Activated CD4-positive, alpha-beta T cell treated with anti-CD3 and anti-CD28 coated beads for 1 hour (primary cell): Measurements from ENCODE around the gene TMEM50A.
"Not testable (repeated sequence)": the region's sequence is repeated elsewhere in the genome, so short reads cannot be mapped to it uniquely, and the experiment has no call there.

ENCODE experiments used
- DNase-seq: peaks from one replicate; pipeline ENCODE4 v3.0.0-alpha.2; 2020

TMEM50A gene

DNA sequence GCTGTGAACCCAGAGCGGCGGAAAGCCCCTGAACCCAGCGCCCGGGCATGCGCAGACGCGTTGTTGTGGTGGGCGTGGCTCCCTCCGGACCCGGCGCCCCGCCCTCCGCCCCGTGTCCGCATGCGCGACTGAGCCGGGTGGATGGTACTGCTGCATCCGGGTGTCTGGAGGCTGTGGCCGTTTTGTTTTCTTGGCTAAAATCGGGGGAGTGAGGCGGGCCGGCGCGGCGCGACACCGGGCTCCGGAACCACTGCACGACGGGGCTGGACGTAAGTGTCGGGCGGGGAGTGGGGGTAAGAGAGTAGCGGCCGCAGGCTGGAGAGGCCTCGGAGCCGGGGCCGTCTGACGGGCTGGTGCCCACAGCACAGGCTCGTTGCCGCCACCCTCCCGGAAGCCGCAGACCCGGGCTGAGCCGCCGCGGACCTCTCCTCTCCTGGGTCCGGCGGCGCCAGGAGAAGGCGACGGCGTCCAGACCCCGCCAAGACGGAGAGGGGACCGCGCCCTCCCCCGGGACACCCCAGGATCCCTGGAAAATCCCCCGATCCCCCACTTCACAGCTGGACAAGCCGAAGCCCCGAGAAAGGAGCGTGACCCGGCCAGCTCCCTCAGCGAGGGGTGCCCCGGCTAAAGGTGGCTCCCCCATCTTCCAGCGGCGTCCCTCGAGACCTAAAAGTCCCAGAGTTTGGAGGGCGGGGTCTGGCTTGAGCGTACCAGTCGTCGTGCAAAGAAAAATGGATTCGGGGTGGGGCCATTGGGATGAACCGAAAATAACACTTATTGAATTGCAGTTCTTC lies at the start of gene TMEM50A:
Gene TMEM50A, plus strand, starts transcription at position 147 of the 794 bp plus-strand sequence. CDS start 2,153 bp downstream, outside the sequence.
- DNase-seq, result peak; percentile 87

DNA sequence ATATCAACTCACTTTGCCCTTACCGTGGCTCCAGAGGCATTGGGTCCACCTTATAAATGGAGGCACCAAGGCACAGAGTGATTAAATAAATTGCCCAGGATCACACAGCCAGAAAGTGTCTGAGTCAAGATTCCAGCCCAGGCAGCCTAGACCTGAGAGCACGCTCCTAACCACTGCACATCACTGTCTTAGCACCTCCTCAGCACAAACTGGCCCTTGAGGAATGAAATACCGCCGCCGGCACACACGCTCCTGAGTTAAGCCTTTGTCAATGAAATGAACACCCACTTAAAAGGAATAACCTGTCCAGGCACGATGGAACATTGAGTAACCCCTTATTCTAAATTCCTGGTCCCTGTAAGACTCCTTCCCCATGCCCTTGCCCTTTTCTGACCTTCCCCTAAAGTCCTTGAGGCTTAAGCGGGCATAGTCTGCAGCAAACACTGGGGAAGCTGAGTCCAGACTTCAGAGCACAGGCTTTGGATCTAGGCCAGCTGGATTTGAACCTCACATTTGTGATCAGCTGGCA lies 49.5 kb upstream of the TMEM50A start:
- not testable (repeated sequence) for DNase-seq

DNA sequence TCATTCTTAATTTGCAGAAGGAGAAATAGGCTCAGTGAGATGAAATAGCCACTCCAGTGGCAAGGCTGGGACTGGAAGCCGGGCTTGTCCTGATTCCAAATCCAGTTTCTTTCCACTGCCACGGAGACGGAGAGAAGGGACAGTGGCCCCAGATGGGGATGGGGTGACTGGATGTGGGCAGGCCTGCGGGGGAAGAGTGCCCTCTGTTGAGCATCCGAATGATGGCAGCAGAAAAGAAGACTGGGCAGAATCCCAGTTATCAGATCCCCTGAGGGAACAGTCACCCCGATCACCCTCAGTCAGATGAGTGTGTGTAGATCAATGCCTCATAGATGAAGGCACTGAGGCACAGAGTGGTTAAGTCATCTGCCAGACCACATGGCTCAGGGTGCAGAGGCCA lies 48.1 kb upstream of the TMEM50A start:
- not testable (repeated sequence) for DNase-seq

DNA sequence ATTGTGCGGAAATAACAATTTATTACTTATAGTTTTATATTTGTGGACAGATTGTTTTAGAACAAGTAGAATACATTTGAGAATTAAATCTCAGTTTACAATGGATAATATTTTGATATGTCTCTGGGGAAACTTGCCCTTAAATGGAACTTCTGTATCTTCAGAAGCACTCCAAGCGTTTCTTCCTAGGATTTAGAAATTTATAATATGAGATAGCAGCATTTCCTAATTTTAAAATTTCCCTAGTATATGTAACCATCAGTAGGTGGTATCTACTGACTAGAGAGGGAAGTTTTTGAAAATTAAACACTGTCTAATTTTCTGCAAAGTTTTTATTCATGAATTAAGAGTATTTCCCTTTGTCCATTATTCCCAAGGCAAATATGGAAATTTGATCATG lies 44.7 kb upstream of the TMEM50A start:
- DNase-seq, result not testable (repeated sequence)

DNA sequence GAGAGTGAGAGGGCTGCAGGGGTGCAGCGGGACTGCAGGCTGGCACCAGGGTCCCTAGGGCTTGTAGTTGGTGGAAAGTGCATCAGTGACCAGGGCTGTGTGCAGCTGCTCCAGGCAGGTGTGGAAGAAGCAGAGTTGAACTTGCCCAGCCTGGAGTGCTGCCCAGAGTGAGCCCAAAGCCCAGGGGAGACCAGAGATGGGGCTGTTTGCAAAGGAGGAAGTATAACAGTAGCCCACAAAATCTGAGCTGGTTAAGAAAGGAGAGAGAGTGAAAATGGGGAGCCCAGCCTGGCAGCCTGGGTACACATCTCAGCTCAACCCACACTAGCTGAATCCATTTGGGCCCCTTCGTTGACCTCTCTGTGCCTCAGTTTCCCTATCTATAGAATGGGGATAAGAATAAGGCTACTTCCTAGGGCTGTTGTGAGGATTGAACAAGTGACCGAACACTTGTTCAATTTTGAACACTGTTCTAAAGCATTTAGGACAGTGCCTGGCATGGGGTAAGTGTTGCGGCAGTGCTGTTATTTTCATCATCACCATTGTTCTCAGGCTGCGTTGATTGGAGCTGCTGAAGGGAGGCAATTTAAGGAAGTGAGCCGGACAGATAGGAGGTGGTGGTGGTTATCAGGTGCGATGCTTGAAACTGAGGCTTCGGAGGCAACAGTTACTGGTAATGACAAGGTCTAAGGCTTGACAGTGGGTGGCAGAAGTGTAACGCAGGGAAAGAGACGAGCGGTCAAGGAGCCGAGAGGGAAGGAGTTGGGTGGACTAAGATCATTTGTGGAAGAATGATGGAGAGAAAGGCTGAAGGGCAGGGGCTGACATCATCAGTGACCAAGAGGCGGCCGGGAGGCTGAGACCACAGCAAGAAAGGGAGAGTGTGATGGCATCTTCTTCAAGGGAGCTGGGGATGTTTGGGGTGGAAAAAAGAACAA lies 43.0 kb upstream of the TMEM50A start:
- DNase-seq, result not testable (repeated sequence)

DNA sequence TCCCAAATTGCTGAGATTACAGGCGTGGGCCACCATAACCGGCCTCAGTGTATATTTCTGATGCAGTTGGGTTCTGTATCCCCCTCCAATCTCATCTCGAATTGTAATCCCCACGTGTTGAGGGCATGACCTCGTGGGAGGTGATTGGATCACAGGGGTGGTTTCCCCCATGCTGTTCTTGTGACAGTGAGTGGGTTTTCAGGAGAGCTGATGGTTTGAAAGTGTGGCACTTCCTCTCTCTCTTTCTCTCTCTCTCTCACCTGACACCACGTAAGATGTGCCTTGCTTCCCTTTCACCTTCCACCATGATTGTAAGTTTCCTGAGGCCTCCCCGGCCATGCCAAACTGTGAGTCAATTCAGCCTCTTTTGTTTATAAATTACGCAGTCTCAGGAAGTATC lies 41.6 kb upstream of the TMEM50A start:
- not testable (repeated sequence) for DNase-seq

DNA sequence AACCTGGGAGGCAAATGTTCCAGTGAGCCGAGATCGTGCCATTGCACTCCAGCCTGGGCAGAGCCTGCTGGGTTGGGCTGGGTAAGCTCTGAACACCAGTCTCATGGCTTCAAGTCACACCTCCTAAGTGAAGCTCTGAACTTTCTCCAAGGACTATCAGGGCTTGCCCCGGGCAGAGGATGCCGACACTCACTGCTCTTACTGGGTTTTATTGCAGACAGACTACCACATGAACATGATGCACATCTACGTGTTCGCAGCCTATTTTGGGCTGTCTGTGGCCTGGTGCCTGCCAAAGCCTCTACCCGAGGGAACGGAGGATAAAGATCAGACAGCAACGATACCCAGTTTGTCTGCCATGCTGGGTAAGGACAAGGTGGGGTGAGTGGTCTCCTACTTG lies 37.4 kb upstream of the TMEM50A start:
- not testable (repeated sequence) for DNase-seq

DNA sequence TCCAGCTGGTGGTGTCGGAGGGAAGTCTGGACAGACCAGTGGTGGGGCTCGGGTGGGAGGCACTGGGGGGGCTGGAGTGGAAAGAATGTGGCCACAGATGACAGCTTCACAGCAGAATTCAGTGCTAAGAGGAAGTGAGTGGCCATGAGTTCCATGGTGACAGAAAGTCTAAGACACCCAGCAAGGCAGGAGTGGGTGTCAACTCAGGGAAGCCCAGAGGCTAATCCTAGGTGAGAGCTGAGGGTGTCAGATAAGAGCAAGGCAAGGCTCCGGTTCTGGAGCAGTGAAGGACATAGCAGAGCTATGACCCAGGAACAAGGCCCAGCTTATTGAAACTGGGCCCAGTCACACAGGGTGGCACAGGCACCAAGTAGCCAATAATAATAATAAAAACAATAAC lies 35.8 kb upstream of the TMEM50A start:
- DNase-seq, result not testable (repeated sequence)

DNA sequence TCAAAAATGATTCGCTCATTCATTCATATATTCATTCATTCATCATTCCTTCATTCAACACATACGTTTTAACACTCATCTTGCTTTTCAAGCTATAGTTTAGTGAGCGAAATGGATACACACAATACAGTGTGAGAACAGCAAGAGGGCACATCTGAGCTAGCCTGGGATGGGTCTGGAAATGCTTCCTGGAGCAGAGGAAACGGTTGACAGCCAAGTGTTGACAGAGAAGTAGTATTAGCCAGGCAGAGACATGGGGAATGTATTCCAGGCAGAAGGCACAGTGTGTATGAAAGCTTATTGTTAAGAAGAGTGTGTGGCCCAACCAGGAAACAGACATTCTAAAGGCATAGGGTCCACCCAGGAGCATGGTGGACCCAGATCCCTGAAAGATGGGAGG lies 33.2 kb upstream of the TMEM50A start:
- DNase-seq, result not testable (repeated sequence)

DNA sequence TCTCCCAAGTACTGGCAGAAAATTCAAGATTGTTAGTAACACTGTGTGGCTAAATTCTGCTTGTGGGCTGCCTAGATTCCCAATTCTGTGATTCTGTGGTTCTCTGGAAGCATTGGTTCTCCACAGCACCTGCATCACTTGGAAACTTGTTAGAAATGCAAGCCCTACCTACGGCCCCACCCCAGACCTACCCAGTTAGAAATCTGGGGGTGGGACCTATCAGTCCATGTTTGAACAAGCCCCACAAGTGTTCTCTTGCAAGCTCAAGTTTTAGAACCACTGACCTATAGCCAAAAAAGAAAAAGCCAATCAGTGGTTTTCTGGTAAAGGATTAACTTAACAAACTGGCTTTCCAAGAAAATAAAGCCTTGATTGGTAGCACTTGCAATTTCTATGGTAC lies 30.0 kb upstream of the TMEM50A start:
- DNase-seq, result not testable (repeated sequence)

DNA sequence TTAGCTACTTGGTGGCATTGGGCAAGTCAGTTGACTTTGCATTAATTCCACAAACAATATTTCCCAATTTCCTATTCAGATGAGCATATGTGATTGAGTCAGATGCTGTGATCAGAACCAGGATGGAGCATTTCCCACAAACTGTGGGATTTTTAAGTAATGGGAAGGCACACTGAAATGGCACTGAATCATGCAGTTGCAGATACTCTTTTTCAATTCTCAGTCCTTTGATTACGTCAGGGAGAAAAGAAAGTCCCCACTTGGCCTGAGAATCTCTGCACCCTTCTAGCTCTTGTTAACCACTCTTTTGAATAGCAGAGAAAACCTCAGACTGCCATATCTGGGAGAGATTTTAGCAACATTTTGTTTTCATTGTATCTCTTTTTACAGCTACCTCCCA lies 29.0 kb upstream of the TMEM50A start:
- DNase-seq, result not testable (repeated sequence)

DNA sequence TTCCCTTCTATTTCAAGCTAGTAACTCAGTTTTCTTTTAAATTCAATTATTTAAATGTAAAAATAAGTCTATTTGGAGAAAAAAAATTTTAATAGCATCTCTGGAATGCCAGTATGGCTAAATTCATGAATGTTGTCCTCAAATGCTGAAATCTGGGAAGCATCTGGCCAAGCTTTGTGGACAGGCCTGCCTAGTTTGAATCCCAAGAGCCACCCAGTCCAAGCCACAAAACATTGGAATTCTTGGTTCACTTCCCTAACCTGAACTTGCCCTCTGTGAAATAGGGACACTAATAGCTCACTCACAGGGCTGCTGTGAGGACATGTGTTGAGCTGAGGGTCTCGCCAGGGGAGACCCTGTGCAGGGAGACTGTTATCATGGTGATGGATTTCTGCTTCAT lies 28.6 kb upstream of the TMEM50A start:
- DNase-seq, result not testable (repeated sequence)

DNA sequence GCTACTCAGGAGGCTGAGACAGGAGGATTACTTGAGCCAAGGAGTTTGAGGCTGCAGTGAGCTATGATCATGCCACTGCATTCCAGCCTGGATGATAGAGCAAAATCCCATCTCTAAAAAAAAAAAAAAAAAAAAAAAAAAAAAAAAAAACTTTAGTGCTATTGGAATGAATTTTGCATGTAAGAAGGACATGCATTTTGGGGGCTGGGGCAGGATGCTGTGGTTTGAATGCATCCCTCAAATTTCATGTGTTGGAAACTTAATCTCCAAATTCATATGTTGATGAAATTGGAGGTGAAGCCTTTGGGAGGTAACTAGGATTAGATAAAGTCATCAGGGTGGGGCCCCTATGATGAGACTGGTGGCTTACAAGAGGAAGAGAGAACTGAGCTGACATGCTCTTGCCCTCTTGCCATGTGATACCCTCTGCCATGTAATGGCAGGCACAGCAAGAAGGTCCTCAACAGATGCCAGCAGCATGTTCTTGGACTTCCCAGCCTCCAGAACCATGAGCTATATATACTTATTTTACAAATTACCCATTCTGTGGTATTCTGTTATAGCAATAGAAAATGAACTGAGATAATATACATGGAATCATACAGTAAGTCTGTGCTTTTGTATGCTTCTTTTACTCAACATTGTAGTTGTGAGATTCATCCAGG lies 25.2 kb upstream of the TMEM50A start:
- DNase-seq, result not testable (repeated sequence)

DNA sequence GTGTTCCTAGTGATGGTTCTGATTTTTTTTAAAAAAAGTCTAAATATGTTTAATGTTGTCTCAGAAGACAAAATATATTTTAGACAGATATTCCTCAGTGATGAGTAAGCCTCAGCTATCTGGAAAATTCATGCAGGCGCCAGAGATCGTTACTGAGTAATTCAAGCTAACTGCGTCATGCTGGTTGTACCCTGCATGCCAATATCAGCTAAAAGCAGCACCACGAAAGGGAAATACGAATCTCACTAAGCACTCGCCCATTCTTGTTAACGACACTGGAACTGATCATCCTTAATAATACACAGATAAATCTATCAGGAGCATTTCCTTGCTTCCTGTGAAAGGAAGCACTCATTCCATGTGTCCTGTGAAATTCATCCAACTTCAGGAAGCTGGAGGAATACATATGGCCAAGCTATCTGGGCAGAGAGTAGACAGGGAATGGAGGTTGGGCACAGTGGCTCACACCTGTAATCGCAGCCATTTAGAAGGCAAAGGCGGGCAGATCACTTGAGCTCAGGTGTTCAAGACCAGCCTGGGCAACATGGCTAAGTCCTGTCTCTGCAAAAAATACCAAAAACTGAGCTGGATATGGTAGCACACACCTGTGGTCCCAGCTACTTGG lies 17.7 kb upstream of the TMEM50A start:
- not testable (repeated sequence) for DNase-seq

DNA sequence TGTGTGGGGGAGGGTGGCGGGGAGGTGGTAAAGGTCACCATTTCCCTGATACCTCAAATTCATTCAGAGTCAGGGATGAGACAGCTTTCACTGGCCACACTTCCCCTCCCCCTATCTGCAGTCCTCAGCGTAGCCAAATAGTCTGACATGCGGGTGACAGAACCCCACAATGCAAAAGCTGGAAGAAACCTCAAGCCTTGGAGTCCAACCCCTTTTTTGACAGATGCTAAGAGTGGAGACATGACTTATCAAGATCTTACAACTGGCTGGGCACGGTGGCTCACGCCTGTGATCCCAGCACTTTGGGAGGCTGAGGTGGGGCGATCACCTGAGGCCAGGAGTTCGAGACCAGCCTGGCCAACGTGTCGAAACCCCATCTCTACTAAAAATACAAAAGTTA lies 16.0 kb upstream of the TMEM50A start:
- not testable (repeated sequence) for DNase-seq

DNA sequence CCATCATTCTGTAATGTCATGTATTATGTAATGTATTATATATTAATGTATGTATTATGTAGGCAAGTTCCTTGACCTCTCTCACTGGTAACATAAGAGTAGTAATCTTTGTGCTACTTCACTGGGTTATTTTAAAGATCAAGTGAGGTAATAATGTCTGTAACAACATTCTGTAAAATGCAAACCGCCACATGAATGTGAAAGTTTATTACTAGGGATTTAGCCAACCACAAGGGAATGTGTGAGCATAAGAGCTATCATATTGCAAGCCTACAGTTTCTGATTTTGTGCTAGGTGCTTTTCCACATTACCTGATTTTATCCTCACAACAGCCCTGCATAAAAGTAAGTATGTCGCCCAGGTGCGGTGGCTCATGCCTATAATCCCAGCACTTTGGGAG lies 13.7 kb upstream of the TMEM50A start:
- not testable (repeated sequence) for DNase-seq

DNA sequence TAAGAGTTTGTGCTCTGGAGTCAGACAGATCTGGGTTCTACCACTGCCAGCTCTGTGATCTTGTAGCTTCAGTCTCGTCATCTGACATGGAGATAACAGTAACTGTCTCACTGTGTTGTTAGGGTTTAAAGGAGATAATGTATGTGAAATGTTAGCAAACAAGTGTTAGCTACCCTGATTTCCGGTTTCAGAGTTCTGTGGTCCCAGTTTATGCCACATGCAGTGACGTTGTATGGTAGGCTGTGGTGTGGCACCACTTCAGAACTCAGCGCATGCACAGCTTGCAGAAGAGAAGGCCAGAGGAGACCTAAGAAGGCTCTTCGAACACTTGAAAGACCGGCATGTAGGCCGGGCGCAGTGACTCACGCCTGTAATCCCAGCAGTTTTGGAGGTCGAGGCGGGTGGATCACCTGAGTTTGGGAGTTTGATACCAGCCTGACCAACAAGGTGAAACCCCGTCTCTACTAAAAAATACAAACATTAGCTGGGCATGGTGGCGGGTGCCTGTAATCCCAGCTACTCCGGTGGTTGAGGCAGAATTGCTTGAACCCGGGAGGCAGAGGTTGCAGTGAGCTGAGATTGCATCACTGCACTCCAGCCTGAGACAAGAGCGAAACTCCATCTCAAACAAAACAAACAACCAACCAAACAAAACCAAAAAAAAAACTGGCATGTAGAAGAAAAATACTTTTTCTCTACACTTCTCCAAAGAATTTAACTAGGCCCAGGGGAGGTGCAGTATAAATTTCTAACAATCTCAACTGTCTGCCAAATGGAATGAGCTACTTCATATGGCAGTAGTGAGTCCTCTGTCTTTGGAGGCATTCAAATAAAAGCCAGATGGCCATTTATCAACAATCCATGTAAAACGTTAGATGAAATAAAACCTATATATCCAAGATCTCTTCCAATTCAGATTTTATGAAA lies 10.0 kb upstream of the TMEM50A start:
- not testable (repeated sequence) for DNase-seq

DNA sequence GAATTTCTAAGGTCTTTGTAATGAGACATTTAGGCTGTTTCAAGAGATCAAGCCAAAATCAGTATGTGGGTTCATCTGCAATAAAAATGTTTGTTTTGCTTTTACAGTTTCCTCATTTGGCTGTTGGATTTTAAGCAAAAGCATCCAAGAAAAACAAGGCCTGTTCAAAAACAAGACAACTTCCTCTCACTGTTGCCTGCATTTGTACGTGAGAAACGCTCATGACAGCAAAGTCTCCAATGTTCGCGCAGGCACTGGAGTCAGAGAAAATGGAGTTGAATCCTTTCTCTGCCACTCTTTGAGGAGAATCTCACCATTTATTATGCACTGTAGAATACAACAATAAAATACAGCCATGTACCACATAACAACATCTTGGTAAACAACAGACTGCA lies 9.3 kb upstream of the TMEM50A start:
- DNase-seq, result not testable (repeated sequence)

DNA sequence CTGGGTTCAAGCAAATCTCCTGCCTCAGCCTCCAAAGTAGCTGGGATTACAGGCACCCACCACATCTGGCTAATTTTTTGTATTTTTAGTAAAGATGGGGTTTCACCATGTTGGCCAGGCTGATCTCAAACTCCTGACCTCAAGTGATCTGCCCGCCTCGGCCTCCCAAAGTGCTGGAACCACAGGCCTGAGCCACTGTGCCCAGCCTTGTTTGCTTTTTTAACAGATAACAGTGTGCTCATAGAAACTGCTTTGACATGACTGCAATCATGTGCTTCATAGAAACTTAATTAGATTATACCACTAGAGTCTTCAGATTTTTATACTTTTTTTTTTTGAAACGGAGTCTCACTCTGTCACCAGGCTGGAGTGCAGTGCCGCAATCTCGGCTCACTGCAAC lies 8.8 kb upstream of the TMEM50A start:
- not testable (repeated sequence) for DNase-seq

DNA sequence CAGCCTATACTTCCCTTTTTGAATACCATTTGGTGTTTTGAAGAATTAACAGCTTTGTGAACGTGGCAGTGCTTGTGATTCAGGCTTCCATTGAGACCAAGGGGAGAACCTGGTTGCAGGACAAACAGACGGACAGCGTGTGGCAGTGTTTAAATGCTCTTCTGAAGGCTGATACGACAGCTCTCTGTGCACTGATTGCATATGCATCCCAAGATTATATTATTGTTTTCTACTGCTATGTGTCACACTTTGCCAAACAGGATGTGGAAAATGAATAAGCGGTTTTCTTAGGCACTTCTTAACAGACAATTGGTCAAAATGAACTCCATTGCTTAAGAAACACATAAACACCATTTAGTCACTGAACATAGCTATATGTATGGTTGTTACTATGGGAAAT lies 8.2 kb upstream of the TMEM50A start:
- not testable (repeated sequence) for DNase-seq

DNA sequence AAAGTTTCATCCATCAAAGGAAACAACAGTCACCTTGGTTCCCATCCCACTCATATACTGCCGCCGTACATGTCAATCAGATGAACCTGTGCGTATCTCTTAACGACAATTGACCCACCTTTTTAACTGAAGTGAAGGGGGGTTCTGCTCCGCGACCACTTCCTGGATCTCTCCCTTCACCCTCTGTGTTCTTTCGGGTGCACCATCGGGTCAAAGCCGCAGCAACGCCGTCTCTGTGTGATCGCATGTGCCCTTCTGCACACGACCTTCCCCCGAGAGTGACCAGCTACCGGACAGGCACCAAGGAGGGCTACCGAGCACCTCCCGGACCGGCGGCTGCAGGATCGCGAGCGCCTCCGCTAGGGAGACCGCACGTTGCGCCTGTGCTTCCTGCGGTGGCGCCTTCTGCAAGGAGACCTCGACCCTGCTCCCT lies 1.2 kb upstream of the TMEM50A start:
- DNase-seq, result not testable (repeated sequence)
